GM11168 (cell line): Measurements from ENCODE around the gene CIAO2B.

Experiments used
- in situ Hi-C: fragments of 300-500 bp; cut with MboI; formaldehyde crosslinking; loops from one replicate; pipeline ENCODE4 v1.12.0; 2022; ENCODE audit warnings: low sequenced_read_pairs; ENCODE audit not compliant: unreplicated experiment

Gene CIAO2B

DNA sequence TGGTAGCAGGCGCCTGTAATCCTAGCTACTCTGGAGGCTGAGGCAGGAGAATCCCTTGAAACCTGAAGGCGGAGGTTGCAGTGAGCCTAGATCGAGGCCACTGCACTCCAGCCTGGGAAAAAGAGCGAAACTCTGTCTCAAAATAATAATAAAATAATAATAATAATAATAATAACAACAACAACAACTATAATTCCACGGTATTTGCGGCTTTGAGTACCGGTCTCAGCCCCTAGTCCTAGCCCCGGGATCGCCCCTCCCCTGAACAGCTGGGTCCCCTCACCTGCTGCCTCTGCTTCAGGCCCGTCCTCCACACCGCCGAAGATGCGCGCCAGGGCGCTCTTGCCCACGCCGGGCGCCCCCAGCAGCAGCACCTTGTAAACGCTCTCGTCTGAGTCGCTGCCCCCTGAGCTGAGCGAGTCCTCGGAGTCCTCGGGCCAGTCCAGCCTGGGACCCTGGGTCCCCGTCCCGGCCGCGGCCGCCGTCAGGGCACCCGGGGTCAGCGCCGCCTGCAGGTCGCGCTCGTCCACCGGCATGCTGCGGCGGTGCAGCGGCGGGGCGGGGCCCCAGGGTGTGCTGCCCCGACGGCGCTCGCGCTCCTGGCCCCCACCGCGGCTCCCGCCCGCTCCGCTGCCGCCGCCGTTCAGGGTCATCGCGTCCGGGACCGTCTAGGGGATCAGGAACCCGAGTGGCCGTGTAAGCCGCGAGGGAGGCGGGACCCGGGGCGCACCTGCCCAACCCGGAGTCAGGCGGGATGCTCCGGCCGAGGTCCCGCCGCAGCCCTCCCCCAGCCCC is 9.5 kb downstream of the CIAO2B start:
- in situ Hi-C loops = no loop called here

DNA sequence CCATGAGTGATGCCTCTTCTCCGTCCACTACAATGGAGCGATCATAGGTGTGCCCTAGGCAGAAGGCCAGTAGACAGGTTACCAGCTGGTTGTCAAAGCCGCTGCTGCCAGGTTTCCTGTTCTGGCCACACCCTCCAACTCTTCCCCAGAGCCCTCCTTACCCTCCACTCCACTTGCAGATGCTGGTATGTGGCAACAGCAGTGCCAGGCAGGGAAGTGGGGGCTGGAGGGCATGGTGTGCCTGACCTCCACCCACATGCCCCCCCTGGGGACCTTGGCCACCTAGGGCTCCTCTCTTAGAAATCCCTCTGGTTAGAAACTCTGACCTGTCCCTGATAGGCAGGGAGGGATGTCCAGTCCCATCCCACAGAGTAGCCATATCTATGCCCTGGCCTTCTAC is 10.3 kb downstream of the CIAO2B start:
- in situ Hi-C loops = no loop called here

GRCh38 chr16:66923247-66923731 is 10.9 kb downstream of the CIAO2B start:
- in situ Hi-C loops = no loop called here

DNA sequence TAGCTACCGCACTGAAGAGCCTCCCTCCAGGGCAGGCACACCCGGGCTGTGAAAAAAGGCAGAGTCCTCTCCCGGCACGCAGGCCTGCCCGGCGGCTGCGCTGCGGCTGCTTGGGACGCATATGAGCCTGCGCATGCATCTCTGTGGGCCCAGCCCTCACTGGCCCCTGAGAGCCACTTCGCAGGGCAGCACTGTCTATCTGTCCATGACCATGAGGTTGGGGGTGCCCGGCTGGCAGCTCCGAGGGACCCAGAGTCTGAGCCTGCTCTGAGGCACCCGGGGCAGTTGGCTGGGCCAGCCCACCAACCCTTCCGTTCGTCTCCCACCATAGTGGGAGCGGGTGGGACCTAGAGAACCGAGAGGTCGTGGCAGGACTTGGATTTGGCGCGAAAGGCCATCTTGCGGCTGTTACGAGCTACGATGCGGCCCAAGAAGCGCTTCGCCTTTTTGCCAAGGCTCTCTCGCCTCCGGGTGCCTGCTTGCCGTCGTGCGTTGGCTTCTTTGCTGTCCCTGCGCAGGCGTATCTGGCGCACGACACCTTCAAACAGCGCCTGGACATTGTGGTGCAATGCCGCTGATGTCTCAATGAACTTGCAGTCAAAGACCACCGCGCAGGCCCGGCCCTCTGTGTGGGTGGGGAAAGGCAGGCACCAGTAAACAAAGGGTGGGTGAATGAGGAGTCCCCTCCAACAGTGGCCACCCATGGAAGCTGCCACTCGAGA is 12.3 kb downstream of the CIAO2B start:
- in situ Hi-C loops = no loop called here

GRCh38 chr16:66920924-66921680 is 13.1 kb downstream of the CIAO2B start:
- in situ Hi-C loops = no loop called here

- in situ Hi-C loops = no loop called here
Observed at GRCh38 chr16:66920299-66920590, 14.0 kb downstream of the CIAO2B start.

DNA sequence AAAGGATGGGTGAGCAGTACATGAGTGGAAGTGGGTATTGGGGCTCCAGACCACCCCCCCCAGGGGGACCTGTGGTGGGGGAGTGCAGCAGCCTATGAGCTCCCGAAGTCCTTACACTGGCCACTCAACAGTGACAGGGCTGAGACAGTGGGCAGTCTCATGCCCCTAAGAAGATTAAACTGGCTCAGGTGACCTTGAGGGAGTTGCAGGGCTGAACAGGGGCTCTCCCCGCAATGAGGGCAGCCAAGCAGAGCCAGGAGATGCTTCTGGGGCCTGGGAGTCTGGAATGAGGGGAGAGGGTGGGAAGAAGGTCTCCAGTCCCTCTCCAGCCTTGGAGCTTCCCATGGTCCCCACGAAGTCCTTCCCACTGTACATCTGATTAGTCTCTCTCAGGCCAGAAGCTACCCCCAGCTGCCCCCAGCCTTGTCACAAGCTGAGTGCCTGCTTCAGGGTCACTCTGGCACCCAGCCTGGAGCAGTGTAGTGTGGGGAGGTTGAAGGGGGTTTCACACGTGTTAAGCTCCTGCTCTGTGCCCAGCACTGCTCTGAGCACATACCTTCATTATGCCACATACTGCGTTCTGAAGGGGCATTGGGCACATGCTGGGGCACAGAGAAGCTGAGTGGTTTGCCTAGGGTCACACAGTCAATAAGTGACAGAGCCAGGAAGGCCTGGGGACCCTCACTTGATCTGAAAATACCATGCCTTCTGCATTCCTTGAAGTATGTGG is 14.5 kb downstream of the CIAO2B start:
- in situ Hi-C loops = no loop called here

DNA sequence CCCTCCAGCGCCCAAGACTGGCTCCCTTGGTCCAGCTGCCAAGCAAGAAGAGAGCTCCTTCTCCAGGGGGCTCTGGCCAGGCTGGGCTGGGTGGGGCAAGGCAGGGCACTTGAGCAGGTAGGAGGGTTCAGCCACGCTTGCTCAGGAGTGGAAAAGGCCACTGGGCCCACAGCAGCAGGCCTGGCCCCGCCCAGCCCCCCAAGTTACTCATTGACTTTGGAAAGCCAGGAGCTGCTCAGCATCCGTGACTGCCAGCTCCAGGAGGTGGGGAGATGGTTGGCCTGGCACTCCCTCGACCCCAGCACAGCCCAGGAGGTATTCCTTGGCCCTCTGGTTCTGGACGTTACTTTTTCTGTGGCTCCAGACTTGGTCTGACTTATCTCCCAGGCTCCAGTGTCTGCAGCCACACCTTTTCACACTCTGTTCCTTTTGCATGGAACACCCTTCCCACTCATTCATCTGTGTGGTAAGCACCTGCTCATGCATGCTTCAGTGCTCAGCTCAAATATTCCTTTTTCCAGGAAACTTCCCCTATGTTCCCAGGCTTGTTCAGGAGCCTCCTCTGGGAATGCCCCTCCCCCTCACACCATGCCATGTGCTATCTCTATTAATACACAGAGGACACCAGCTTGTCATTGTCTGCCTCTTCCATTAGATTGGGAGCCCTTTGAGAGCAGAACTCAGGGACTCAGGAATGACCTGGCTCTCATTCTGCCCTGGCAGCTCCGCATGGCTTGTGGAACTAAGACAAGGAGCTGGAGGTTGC is 15.2 kb downstream of the CIAO2B start, which contains the start of gene CDH16:
CDH16 (minus strand) TSS at position 83 of the 766 bp plus-strand sequence. CDS start 820 bp downstream, outside the sequence.
- in situ Hi-C loops = no loop called here

DNA sequence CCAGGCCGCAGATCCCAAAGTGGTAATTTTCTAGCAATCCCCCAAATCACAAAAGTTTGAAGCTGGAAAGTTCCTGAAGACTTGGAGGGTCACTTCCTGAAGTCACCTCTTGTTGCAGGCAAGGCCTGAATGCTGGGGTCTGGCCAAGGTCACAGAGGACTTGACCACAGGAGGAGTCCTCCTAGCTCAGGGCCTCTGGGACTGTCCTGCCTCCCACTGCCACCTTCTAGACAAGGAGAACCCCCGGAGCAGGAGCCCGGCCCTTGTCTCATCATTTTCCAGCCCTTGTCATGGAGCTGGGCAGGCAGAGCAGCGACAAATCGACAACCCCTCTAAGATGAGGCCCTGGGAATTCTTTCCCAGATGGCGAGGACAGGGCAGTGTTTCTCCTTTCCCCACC is 15.8 kb downstream of the CIAO2B start:
- in situ Hi-C loops = no loop called here

GRCh38 chr16:66917741-66918140 is 16.5 kb downstream of the CIAO2B start:
- in situ Hi-C loops = no loop called here

DNA sequence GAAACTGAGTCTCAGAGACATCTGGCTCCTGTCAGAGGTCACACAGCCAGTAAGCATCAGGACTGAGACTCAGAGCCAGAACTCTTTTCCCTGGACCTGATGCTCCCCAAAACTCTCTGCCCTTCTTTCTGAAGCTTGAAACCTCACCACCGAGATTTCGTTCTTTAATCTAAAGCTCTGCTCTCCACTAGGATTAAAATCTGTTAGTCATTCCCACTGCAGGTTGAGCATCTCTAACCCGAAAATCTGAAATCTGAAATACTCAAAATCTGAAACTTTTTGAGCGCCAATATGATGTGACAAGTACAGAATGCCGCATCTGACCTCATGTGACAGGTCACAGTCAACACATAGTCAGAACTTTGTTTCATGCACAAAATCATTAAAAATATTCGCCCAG is 17.7 kb downstream of the CIAO2B start:
- in situ Hi-C loops = no loop called here

DNA sequence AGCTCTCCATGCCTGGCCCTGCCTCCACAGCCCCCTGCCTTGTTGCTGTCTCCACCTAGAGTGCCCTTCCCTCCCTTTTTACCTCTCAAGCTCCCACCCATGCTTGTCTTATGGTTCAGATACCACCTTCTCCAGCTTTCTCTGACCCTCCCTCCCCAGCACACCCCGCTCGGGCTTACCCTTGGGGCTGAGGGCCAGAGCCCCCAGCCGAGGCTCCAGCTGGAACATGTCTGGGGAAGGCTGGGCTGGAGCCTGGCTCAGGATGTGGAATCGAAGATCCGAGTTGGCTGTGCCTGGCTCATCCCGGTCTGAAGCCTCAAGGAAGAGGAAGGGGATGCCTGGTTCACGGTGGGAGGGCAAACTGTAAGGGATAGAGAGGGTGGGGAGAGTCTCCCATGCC is 19.2 kb downstream of the CIAO2B start:
- in situ Hi-C loops = no loop called here

- in situ Hi-C loops = no loop called here
Observed at GRCh38 chr16:66914541-66914940, 19.7 kb downstream of the CIAO2B start.

- in situ Hi-C loops = no loop called here
Observed at GRCh38 chr16:66913711-66914110, 20.5 kb downstream of the CIAO2B start.

DNA sequence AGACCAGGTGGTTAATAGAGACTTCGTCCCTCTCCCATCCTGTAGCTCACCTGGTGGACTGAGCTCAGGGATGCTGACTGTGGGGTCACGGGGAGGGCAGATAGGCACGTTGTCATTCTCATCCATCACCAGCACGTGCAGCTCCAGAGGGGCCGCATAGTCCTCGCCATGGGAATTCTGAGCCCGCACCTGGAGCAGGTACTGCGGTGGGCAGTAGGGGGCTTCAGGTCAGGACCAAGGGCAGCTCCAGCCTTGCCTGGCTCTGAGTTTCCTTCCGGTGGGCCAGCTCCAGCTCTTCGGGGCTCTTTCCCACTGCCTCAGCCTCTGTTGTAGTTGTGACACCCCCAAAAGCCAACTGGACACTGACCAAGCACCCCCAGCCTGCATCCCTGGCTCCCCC is 21.1 kb downstream of the CIAO2B start:
- in situ Hi-C loops = no loop called here

- in situ Hi-C loops = no loop called here
Observed at GRCh38 chr16:66911801-66912200, 22.4 kb downstream of the CIAO2B start.

DNA sequence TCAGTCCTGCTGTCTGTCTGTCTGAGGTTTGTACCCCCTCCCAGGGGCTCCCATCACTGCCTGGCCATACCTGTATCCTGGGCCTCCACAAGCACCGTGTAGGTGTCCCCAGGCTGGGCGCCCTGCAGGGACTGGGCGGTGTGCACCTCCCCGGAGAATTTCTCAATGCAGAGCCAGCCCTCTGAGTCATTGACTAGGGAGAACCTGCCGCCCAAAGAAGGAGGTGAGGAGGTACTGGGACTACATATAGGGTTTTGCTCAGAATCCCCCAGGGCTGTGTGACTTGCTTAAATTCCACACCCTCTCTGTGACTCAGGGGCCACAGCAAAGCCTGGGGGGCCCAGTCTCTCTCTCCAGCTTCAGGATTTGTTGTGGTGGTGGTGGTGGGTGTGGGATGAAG is 23.1 kb downstream of the CIAO2B start:
- in situ Hi-C loops = no loop called here

GRCh38 chr16:66910175-66910940 is 23.8 kb downstream of the CIAO2B start:
- in situ Hi-C loops = no loop called here
